Osteoblast (primary cell): Measurements from ENCODE around the gene FAM174C. TPM values are rescaled to one million over a fixed set of nuclear protein-coding genes. Genes with fewer than 3 reads are reported as not detected.

Source experiments
- DNase-seq: peaks from one replicate; pipeline ENCODE4 v3.0.0; 2011; ENCODE audit warnings: low spot score, mixed read lengths; ENCODE audit not compliant: insufficient read length; ENCODE audit errors: missing footprints
- H2AFZ ChIP-seq: 2 replicates; pipeline ENCODE4 v1.6.0; 2011; ENCODE audit warnings: mild to moderate bottlenecking, low read length
- H3K27ac ChIP-seq: 2 replicates; pipeline ENCODE4 v1.5.1; 2011; ENCODE audit warnings: mild to moderate bottlenecking, low read depth, low read length, moderate library complexity
- H3K27me3 ChIP-seq: 2 replicates; pipeline ENCODE4 v1.6.0; 2012; ENCODE audit warnings: mild to moderate bottlenecking, control low read depth, inconsistent platforms, low read length, moderate library complexity; ENCODE audit not compliant: insufficient read depth
- H3K36me3 ChIP-seq: 2 replicates; pipeline ENCODE4 v1.5.1; 2011; ENCODE audit warnings: mild to moderate bottlenecking, low read length, control low read depth, moderate library complexity; ENCODE audit not compliant: insufficient read depth
- H3K4me1 ChIP-seq: 2 replicates; pipeline ENCODE4 v1.5.1; 2011; ENCODE audit warnings: mild to moderate bottlenecking, low read length, control low read depth, moderate library complexity; ENCODE audit not compliant: insufficient read depth
- H3K4me2 ChIP-seq: 2 replicates; pipeline ENCODE4 v1.6.0; 2011; ENCODE audit warnings: mild to moderate bottlenecking, low read length; ENCODE audit not compliant: insufficient read depth
- H3K4me3 ChIP-seq: fragments of 200-600 bp; sonication (generic); 3 replicates; pipeline ENCODE4 v1.5.1; 2012; ENCODE audit warnings: mild to moderate bottlenecking, low read length, inconsistent platforms; ENCODE audit not compliant: insufficient read depth
- H3K79me2 ChIP-seq: 2 replicates; pipeline ENCODE4 v1.6.0; 2012; ENCODE audit warnings: mild to moderate bottlenecking, low read length, control low read depth, inconsistent platforms; ENCODE audit not compliant: insufficient read depth
- H3K9me3 ChIP-seq: 2 replicates; pipeline ENCODE4 v1.5.1; 2011; ENCODE audit warnings: low read depth, low read length, control low read depth
- H4K20me1 ChIP-seq: 2 replicates; pipeline ENCODE4 v1.6.0; 2012; ENCODE audit warnings: mild to moderate bottlenecking, low read length, control low read depth; ENCODE audit not compliant: insufficient read depth
- total RNA-seq: library from RNA; depleted of rRNA; stranded (reverse); fragments of >200 nt; gene quantifications from 2 replicates; pipeline ENCODE4 v1.2.3, GENCODE V29; 2012
- TF ChIP-seq, protein P1 (sequence below): IDR thresholded peaks from 2 replicates; pipeline ENCODE4 v1.5.1; 2011; ENCODE audit warnings: mild to moderate bottlenecking, low read depth, low read length, moderate library complexity; ENCODE audit errors: extremely low read depth

FAM174C gene
- total RNA-seq, 1 donor = 25.0 TPM

DNA sequence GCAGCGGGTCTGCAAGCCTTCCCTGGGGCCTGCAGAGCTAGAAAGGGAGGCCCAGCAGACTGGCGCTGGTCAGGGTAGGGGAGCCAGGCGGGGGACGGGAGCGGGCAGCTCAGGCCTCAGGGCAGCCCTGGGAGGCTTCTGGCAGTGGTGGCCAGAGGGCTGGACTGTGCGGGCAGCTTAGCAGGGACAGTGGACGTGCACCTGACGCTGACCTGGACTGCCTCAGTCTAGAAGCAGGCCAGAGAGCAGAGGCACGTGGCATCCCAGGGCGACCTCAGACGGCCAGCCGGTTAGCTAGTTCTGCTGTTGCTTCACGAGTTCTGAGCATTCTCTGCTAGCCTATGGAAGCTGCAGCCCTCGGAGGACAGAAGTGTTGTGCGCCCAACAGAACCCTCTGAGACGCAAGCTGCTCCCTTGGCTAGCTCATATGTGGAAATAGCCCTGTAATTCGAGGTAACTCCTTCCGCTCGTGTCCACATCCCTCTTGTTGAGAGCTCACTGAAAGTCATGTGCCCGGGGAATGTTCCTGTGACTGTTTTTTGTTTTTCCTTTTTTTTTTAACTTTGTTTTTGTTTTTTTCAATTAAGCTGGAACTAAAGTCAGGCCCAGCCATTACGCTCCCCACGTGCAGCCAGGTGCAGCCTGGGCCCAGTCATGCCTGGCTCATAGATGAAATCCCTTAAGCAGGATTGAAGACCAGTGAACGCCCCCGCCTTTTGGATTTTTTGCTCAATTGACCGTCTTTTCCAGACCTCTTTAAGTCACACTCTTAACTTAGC lies 1.9 kb upstream of the FAM174C start:
- Histone ChIP-seq H3K4me1 (peaks cover 49% of the 10 kb centered on the region), H3K4me3 (no peak overlapping the region), H3K27me3 (no peaks in the 10 kb centered on the region), H3K9me3 (no peaks in the 10 kb centered on the region), H3K4me2 (no peak overlapping the region), H3K79me2 (peaks cover 61% of the 10 kb centered on the region), H3K27ac (no peak overlapping the region), H3K36me3 (peaks cover 55% of the 10 kb centered on the region), H2AFZ (no peak overlapping the region), H4K20me1 (peaks cover 42% of the 10 kb centered on the region)
- TF ChIP-seq, protein P1, sequence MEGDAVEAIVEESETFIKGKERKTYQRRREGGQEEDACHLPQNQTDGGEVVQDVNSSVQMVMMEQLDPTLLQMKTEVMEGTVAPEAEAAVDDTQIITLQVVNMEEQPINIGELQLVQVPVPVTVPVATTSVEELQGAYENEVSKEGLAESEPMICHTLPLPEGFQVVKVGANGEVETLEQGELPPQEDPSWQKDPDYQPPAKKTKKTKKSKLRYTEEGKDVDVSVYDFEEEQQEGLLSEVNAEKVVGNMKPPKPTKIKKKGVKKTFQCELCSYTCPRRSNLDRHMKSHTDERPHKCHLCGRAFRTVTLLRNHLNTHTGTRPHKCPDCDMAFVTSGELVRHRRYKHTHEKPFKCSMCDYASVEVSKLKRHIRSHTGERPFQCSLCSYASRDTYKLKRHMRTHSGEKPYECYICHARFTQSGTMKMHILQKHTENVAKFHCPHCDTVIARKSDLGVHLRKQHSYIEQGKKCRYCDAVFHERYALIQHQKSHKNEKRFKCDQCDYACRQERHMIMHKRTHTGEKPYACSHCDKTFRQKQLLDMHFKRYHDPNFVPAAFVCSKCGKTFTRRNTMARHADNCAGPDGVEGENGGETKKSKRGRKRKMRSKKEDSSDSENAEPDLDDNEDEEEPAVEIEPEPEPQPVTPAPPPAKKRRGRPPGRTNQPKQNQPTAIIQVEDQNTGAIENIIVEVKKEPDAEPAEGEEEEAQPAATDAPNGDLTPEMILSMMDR = no peak
- DNase-seq = no peak

- DNase-seq = no peak
- H3K9me3 ChIP-seq = no peaks in the 10 kb centered on the region
- H3K4me2 ChIP-seq = peak overlapping the region; percentile 66
- no peaks in the 10 kb centered on the region for H3K27me3 ChIP-seq
- peaks cover 61% of the 10 kb centered on the region for H3K79me2 ChIP-seq
- H4K20me1 ChIP-seq = peaks cover 39% of the 10 kb centered on the region
- peak overlapping the region; percentile 86 for H3K27ac ChIP-seq
- H2AFZ ChIP-seq = no peak overlapping the region
- peaks cover 45% of the 10 kb centered on the region for H3K4me1 ChIP-seq
- TF ChIP-seq, protein P1 = no peak
- H3K36me3 ChIP-seq = peaks cover 61% of the 10 kb centered on the region
- peak overlapping the region; percentile 77 for H3K4me3 ChIP-seq
Observed at GRCh38 chr19:1274081-1274851, 1.1 kb upstream of the FAM174C start.

DNA sequence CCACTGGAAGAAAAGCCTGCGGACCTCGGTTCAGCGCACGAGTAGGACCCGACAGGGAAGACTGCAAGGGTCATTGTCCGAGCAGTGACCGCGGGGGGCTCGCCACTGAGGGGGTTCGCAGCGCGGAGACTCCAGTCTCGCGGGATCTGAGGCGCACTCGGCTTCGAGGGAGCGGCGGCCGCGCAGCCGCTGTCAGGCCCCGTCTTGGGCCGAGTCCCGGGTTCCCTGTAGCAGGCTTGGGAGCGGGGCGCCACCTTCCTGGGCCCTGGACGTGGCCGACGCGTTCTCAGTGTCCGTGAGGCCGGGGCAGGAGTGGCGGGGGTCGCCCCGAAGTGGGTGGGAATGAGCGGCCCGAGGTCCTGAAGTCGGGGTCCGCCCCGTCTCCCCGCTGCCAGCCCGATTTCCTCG lies 474 bp upstream of the FAM174C start:
- H3K4me1 ChIP-seq = peaks cover 44% of the 10 kb centered on the region
- peaks cover 67% of the 10 kb centered on the region for H3K36me3 ChIP-seq
- no peak for DNase-seq
- no peaks in the 10 kb centered on the region for H3K27me3 ChIP-seq
- peaks cover 42% of the 10 kb centered on the region for H4K20me1 ChIP-seq
- H3K27ac ChIP-seq = peak overlapping the region; percentile 86
- H3K4me2 ChIP-seq = peak overlapping the region; percentile 66
- H2AFZ ChIP-seq = no peak overlapping the region
- peak overlapping the region; percentile 77 for H3K4me3 ChIP-seq
- TF ChIP-seq, protein P1 = no peak
- peaks cover 61% of the 10 kb centered on the region for H3K79me2 ChIP-seq
- no peaks in the 10 kb centered on the region for H3K9me3 ChIP-seq
